Prostate gland (tissue), 2 donors: Measurements from ENCODE around the gene KIF16B. TPM values are rescaled to one million over a fixed set of nuclear protein-coding genes. Genes with fewer than 3 reads are reported as not detected.
"Not testable (repeated sequence)": the region's sequence is repeated elsewhere in the genome, so short reads cannot be mapped to it uniquely, and the experiment has no call there.

ENCODE experiments used
- DNase-seq: peaks from one replicate; pipeline ENCODE4 v3.0.0-alpha.2; 2019; ENCODE audit warnings: low spot score
- H3K27ac ChIP-seq, 2 donors: fragments of 200-600 bp; sonication (generic); 2 replicates each; pipeline ENCODE4 v1.5.1; 2017 to 2019
- H3K27me3 ChIP-seq: fragments of 200-600 bp; sonication (generic); replicated peaks from 2 replicates; pipeline ENCODE4 v1.5.1; 2019; ENCODE audit not compliant: insufficient read depth
- H3K36me3 ChIP-seq, 2 donors: fragments of 200-600 bp; sonication (generic); 1 replicate in 1 of 2; 2 replicates in 1 of 2; pipeline versions ENCODE4 v1.5.1 to v1.8.1; 2017 to 2019
- H3K4me1 ChIP-seq: fragments of 200-600 bp; sonication (generic); replicated peaks from 2 replicates; pipeline ENCODE4 v1.5.1; 2019
- H3K4me3 ChIP-seq, 2 donors: fragments of 200-600 bp; sonication (generic); 2 replicates each; pipeline ENCODE4 v1.5.1; 2017 to 2019
- H3K9me3 ChIP-seq: fragments of 200-600 bp; sonication (generic); 2 replicates; pipeline ENCODE4 v1.5.1; 2017
- CTCF ChIP-seq, 4 experiments: fragments of 200-600 bp in 2 of 4; fragments of 450-650 bp in 2 of 4; sonication (generic) in 2 of 4; IDR thresholded peaks; 1 replicate in 3 of 4; 2 replicates in 1 of 4; pipeline ENCODE4 v1.5.1; 2016 to 2019; ENCODE audit warnings: antibody characterized with exemption in 4 of 4, mild to moderate bottlenecking in 2 of 4, moderate library complexity in 2 of 4
- POLR2A ChIP-seq: fragments of 450-650 bp; IDR thresholded peaks from one replicate; pipeline ENCODE4 v1.6.1; 2016; ENCODE audit warnings: antibody characterized with exemption, mild to moderate bottlenecking
- POLR2AphosphoS5 ChIP-seq: sonication (generic); formaldehyde crosslinking; IDR thresholded peaks from one replicate; pipeline ENCODE4 v1.6.1; 2017; ENCODE audit warnings: antibody characterized with exemption
- WGBS: methylation state at CpG from one replicate; pipeline ENCODE4 v1.1.5; 2018; 5-methylcytosine and 5-hydroxymethylcytosine counted together
- intact Hi-C: fragments of 100-400 bp; cut with DNase I; formaldehyde crosslinking; loops from one replicate; pipeline ENCODE4 v1.14.2; 2022
- total RNA-seq, 2 donors: library from RNA; depleted of rRNA; stranded (reverse); fragments of >200 nt; gene quantifications; one replicate each; pipeline ENCODE4 v1.1.0, GENCODE V29; 2016

KIF16B gene
- total RNA-seq, 2 donors from 2014 or later = 11.5 to 24.4 TPM

GRCh38 chr20:16446246-16446645 lies 127.0 kb downstream of the KIF16B start:
- no peaks in the 10 kb centered on the region for H3K4me1 ChIP-seq
- no peak overlapping the region for H3K27ac ChIP-seq
- TF ChIP-seq CTCF (IDR thresholded peaks at IDR 0.05) (no peak), POLR2AphosphoS5 (no peak), POLR2A (no peak)
- no peak for DNase-seq
- no peaks in the 10 kb centered on the region for H3K27me3 ChIP-seq
- no peaks in the 10 kb centered on the region for H3K9me3 ChIP-seq
- no peaks in the 10 kb centered on the region for H3K36me3 ChIP-seq
- no peak overlapping the region for H3K4me3 ChIP-seq
- intact Hi-C loops = no loop called here
- 62% methylated on average over 4 of the region's 4 CpGs for WGBS

- no peaks in the 10 kb centered on the region for H3K9me3 ChIP-seq
- TF ChIP-seq CTCF (IDR thresholded peaks at IDR 0.05) (no peak), POLR2A (no peak), POLR2AphosphoS5 (no peak)
- intact Hi-C loops = no loop called here
- no peaks in the 10 kb centered on the region for H3K4me1 ChIP-seq
- no peak overlapping the region for H3K27ac ChIP-seq
- no peaks in the 10 kb centered on the region for H3K36me3 ChIP-seq
- WGBS = 68% methylated on average over 3 of the region's 3 CpGs
- no peak for DNase-seq
- H3K4me3 ChIP-seq = no peak overlapping the region
- H3K27me3 ChIP-seq = no peaks in the 10 kb centered on the region
Observed at GRCh38 chr20:16445482-16445881, 127.8 kb downstream of the KIF16B start.

- no peaks in the 10 kb centered on the region for H3K4me1 ChIP-seq
- WGBS = 86% methylated on average over 6 of the region's 6 CpGs
- H3K27ac ChIP-seq = no peak overlapping the region
- H3K9me3 ChIP-seq = no peaks in the 10 kb centered on the region
- DNase-seq = no peak
- intact Hi-C loops = no loop called here
- no peaks in the 10 kb centered on the region for H3K27me3 ChIP-seq
- H3K4me3 ChIP-seq = no peak overlapping the region
- no peak for TF ChIP-seq POLR2AphosphoS5
- TF ChIP-seq POLR2A = no peak
- no peaks in the 10 kb centered on the region for H3K36me3 ChIP-seq
Observed at GRCh38 chr20:16444057-16444777, 129.0 kb downstream of the KIF16B start.

GRCh38 chr20:16441546-16442164 lies 131.6 kb downstream of the KIF16B start:
- WGBS = 94% methylated on average over 2 of the region's 2 CpGs
- H3K27ac ChIP-seq = no peak overlapping the region
- no peak for DNase-seq
- H3K27me3 ChIP-seq = no peaks in the 10 kb centered on the region
- TF ChIP-seq POLR2AphosphoS5 = no peak
- TF ChIP-seq POLR2A = no peak
- no peak for TF ChIP-seq CTCF (IDR thresholded peaks at IDR 0.05)
- H3K9me3 ChIP-seq = no peaks in the 10 kb centered on the region
- intact Hi-C loops = no loop called here
- H3K36me3 ChIP-seq = no peaks in the 10 kb centered on the region
- no peak overlapping the region for H3K4me3 ChIP-seq
- no peaks in the 10 kb centered on the region for H3K4me1 ChIP-seq

GRCh38 chr20:16440686-16441085 lies 132.6 kb downstream of the KIF16B start:
- WGBS = 94% methylated on average over 4 of the region's 4 CpGs
- intact Hi-C loops = no loop called here
- DNase-seq = no peak

GRCh38 chr20:16439540-16439939 lies 133.7 kb downstream of the KIF16B start:
- H3K27ac ChIP-seq, H3K4me1 ChIP-seq, DNase-seq, H3K9me3 ChIP-seq, H3K36me3 ChIP-seq, intact Hi-C loops, H3K27me3 ChIP-seq, H3K4me3 ChIP-seq: not testable (repeated sequence)
- WGBS = 94% methylated on average over 5 of the region's 5 CpGs

More at GRCh38 chr20:16440686-16441085, 132.6 kb downstream of the KIF16B start:
- Histone ChIP-seq H3K9me3 (no peaks in the 10 kb centered on the region), H3K36me3 (no peaks in the 10 kb centered on the region), H3K27ac (no peak overlapping the region), H3K4me1 (no peaks in the 10 kb centered on the region), H3K4me3 (no peak overlapping the region), H3K27me3 (no peaks in the 10 kb centered on the region)
- no peak for TF ChIP-seq CTCF (IDR thresholded peaks at IDR 0.05)
- no peak for TF ChIP-seq POLR2A
- no peak for TF ChIP-seq POLR2AphosphoS5
